K562 (cell line): ENCODE measurements around the gene RNF121. TPM values are rescaled to one million over a fixed set of nuclear protein-coding genes. Genes with fewer than 3 reads are reported as not detected.

Source experiments
- ATAC-seq: fragments of 200-7000 bp; cut with Tn5 transposase; 3 replicates; pipeline ENCODE4 v1.9.1; 2020; ENCODE audit warnings: moderate library complexity
- BruUV-seq: library from RNA; stranded (reverse); fragments of 400-500 nt; replicated peaks from 2 replicates; lab custom pipeline; 2021; lab: Mats Ljungman, UMichigan
- CTCF ChIA-PET: fragments of 300-600 bp; formaldehyde crosslinking; extraction: SDS; loops from one replicate; lab custom pipeline; 2021; ENCODE audit warnings: low intra/inter-chr PET ratio; lab: Yijun Ruan, JAX
- POLR2A ChIA-PET: fragments of 300-600, 350-650 bp; sonication (Branson Sonifier 250); formaldehyde crosslinking; extraction: SDS; loops from one replicate; lab custom pipeline; 2021; ENCODE audit warnings: antibody characterized with exemption, inconsistent platforms; lab: Yijun Ruan, JAX
- DNase-seq, 4 experiments: peaks; one replicate each; pipeline versions ENCODE4 v3.0.0 to v3.0.0-alpha.2; 2011 to 2018; ENCODE audit warnings: low spot score in 3 of 4, mixed read lengths in 3 of 4; ENCODE audit errors: extremely low read depth in 1 of 4
- FAIRE-seq: peaks from 2 replicates; lab custom pipeline; 2011; peaks lifted over from hg19 to GRCh38; lab: Jason Lieb, UNC
- H2AFZ ChIP-seq: 2 replicates; pipeline ENCODE4 v1.6.0; 2011; ENCODE audit warnings: low read depth, low read length, control low read depth, inconsistent platforms
- H3K27ac ChIP-seq: fragments of 200-600 bp; 3 replicates; pipeline ENCODE4 v1.8.0; 2011; ENCODE audit warnings: low read depth, mild to moderate bottlenecking, control low read depth, inconsistent platforms, low read length, moderate library complexity, mixed read lengths; ENCODE audit errors: extremely low read depth
- H3K27me3 ChIP-seq, 2 experiments: fragments of 300-600 bp in 1 of 2; 2 replicates in 1 of 2; 3 replicates in 1 of 2; pipeline versions ENCODE4 v1.6.0 to v1.8.0; 2011; ENCODE audit warnings: inconsistent platforms in 2 of 2, low read length in 2 of 2, mild to moderate bottlenecking in 1 of 2, mixed read lengths in 1 of 2, moderate library complexity in 1 of 2; ENCODE audit not compliant: control insufficient read depth in 2 of 2, insufficient read depth in 2 of 2
- H3K36me3 ChIP-seq: fragments of 300-600 bp; 3 replicates; pipeline ENCODE4 v1.8.0; 2011; ENCODE audit warnings: mild to moderate bottlenecking, low read length, inconsistent platforms; ENCODE audit not compliant: control insufficient read depth, insufficient read depth
- H3K4me1 ChIP-seq, 2 experiments: fragments of 200-600 bp in 1 of 2; replicated peaks in 1 of 2; 2 replicates in 1 of 2; 3 replicates in 1 of 2; pipeline versions ENCODE4 v1.5.1 to v1.8.0; 2011; ENCODE audit warnings: inconsistent platforms in 2 of 2, low read length in 2 of 2, mild to moderate bottlenecking in 1 of 2, mixed read lengths in 1 of 2, moderate library complexity in 1 of 2; ENCODE audit not compliant: control insufficient read depth in 2 of 2, insufficient read depth in 2 of 2
- H3K4me2 ChIP-seq: 2 replicates; pipeline ENCODE4 v1.6.1; 2011; ENCODE audit warnings: low read length, control low read depth, inconsistent platforms, mixed read lengths; ENCODE audit not compliant: insufficient read depth
- H3K4me3 ChIP-seq: fragments of 200-600 bp; sonication (generic), shearing (Covaris generic); 2 replicates; pipeline ENCODE4 v1.5.1; 2016; ENCODE audit warnings: control low read depth, inconsistent platforms
- H3K79me2 ChIP-seq: fragments of 200-600 bp; 3 replicates; pipeline ENCODE4 v1.8.0; 2011; ENCODE audit warnings: low read length, inconsistent platforms; ENCODE audit not compliant: control insufficient read depth, insufficient read depth
- H3K9ac ChIP-seq, 2 experiments: 2 replicates each; pipeline versions ENCODE4 v1.6.0 to v1.6.1; 2011; ENCODE audit warnings: low read depth in 2 of 2, low read length in 2 of 2, control low read depth in 1 of 2, inconsistent platforms in 1 of 2, mild to moderate bottlenecking in 1 of 2, mixed read lengths in 1 of 2; ENCODE audit not compliant: insufficient read depth in 1 of 2
- H3K9me1 ChIP-seq: one replicate; pipeline ENCODE4 v1.6.0; 2011; ENCODE audit warnings: inconsistent platforms, mild to moderate bottlenecking, low read length, moderate library complexity; ENCODE audit not compliant: control insufficient read depth, insufficient read depth
- H3K9me3 ChIP-seq: replicated peaks from 2 replicates; pipeline ENCODE4 v1.5.1; 2011; ENCODE audit warnings: low read depth, low read length, inconsistent platforms; ENCODE audit not compliant: control insufficient read depth, insufficient read depth
- H4K20me1 ChIP-seq: replicated peaks from 2 replicates; pipeline ENCODE4 v1.6.1; 2011; ENCODE audit warnings: low read length, inconsistent platforms, mixed read lengths; ENCODE audit not compliant: control insufficient read depth, insufficient read depth
- JUND ChIP-seq, 2 experiments: IDR thresholded peaks; 2 replicates in 1 of 2; 3 replicates in 1 of 2; pipeline ENCODE4 v1.6.1; 2011; ENCODE audit warnings: borderline replicate concordance in 2 of 2, low read depth in 2 of 2, low read length in 2 of 2, improper control_type of control experiment in 1 of 2, missing biosample characterization in 1 of 2, missing genetic modification characterization in 1 of 2, missing genetic modification reagents in 1 of 2
- L3MBTL2 ChIP-seq: fragments of 450-650 bp; IDR thresholded peaks from 2 replicates; pipeline ENCODE4 v1.6.1; 2016; ENCODE audit warnings: mild to moderate bottlenecking, moderate library complexity
- MEIS2 ChIP-seq: fragments of 450-650 bp; IDR thresholded peaks from 2 replicates; pipeline ENCODE4 v1.6.1; 2014; ENCODE audit warnings: mild to moderate bottlenecking; ENCODE audit not compliant: partially characterized antibody
- NFXL1 ChIP-seq: fragments of 450-650 bp; formaldehyde crosslinking; IDR thresholded peaks from 2 replicates; pipeline ENCODE4 v1.4.0; 2021; ENCODE audit warnings: mild to moderate bottlenecking
- SAFB2 ChIP-seq: fragments of 200-400 bp; formaldehyde crosslinking; IDR thresholded peaks from 2 replicates; pipeline ENCODE4 v1.6.1; 2018; ENCODE audit warnings: borderline replicate concordance, low read length, low read depth, moderate library complexity; ENCODE audit not compliant: severe bottlenecking
- ZC3H11A ChIP-seq: IDR thresholded peaks from 2 replicates; pipeline ENCODE4 v1.6.1; 2012; ENCODE audit warnings: low read depth, low read length, improper control_type of control experiment
- ZFP30 ChIP-seq: fragments of 250-450 bp; sonication (Bioruptor Pico); IDR thresholded peaks from 2 replicates; pipeline ENCODE4 v1.8.0; 2022; ENCODE audit warnings: moderate library complexity, mild to moderate bottlenecking, inconsistent platforms, borderline replicate concordance
- WGBS: fragments of 100-300 bp; shearing (Covaris generic); methylation state at CpG from one replicate; pipeline ENCODE4 v1.1.6; 2016; ENCODE audit warnings: low coverage, mixed read lengths; ENCODE audit not compliant: insufficient coverage; ENCODE audit errors: missing lambda C conversion rate; 5-methylcytosine and 5-hydroxymethylcytosine counted together
- in situ Hi-C: fragments of 300-500 bp; cut with MboI; formaldehyde crosslinking; loops from 4 replicates; pipeline ENCODE4 v1.15.0; 2018; ENCODE audit warnings: inconsistent platforms, mixed read lengths
- intact Hi-C: fragments of 100-400 bp; cut with micrococcal nuclease; formaldehyde crosslinking; loops from 2 replicates; pipeline ENCODE4 v1.14.2; 2022
- polyA plus RNA-seq, 8 experiments: library from polyadenylated mRNA; depleted of rRNA in 4 of 8; stranded (reverse) in 5 of 8; unstranded in 3 of 8; fragments of >200 nt; fragmentation: Nextera tagmentation in 2 of 8; fragmentation: Illumina TruSeq in 1 of 8; extraction: Ambion mirVana in 2 of 8; extraction: Trizol in 1 of 8; gene quantifications; 2 replicates each; pipeline versions ENCODE4 v1.2.1 to v1.2.3, GENCODE V29; 2011 to 2014; ENCODE audit warnings: inconsistent platforms in 1 of 8, missing spikeins in 1 of 8
- total RNA-seq, 7 experiments: library from RNA; depleted of rRNA in 6 of 7; stranded (reverse); fragments of >200 nt in 6 of 7; fragmentation: Illumina TruSeq in 2 of 7; extraction: Trizol in 2 of 7; gene quantifications; 2 replicates each; pipeline versions ENCODE4 v1.2.1 to v1.2.3, GENCODE V29; 2011 to 2021; ENCODE audit warnings: low replicate concordance in 1 of 7
- TF ChIP-seq, protein P1 (sequence below): fragments of 250-450 bp; sonication (Bioruptor Pico); IDR thresholded peaks from 2 replicates; pipeline ENCODE4 v1.5.0; 2021; ENCODE audit warnings: mild to moderate bottlenecking, borderline replicate concordance
- TF ChIP-seq, protein P2 (sequence below), 2 experiments: fragments of 450-650 bp in 1 of 2; IDR thresholded peaks; 2 replicates each; pipeline ENCODE4 v1.6.1; 2011 to 2017; ENCODE audit warnings: low read depth in 2 of 2, antibody characterized with exemption in 1 of 2, borderline replicate concordance in 1 of 2, low read length in 1 of 2, mild to moderate bottlenecking in 1 of 2, mixed read lengths in 1 of 2; ENCODE audit not compliant: control insufficient read depth in 1 of 2
- TF ChIP-seq, protein P3 (sequence below): sonication (generic); formaldehyde crosslinking; IDR thresholded peaks from 2 replicates; pipeline ENCODE4 v1.8.0; 2022; ENCODE audit warnings: mild to moderate bottlenecking, missing genetic modification reagents

RNF121 gene
- total and polyA plus RNA-seq, 9 of the 15 experiments (the other 6 are each of a cell fraction or from before 2014, with no cell fraction given), result 8.0 to 63.4 (median 20.5) TPM

DNA sequence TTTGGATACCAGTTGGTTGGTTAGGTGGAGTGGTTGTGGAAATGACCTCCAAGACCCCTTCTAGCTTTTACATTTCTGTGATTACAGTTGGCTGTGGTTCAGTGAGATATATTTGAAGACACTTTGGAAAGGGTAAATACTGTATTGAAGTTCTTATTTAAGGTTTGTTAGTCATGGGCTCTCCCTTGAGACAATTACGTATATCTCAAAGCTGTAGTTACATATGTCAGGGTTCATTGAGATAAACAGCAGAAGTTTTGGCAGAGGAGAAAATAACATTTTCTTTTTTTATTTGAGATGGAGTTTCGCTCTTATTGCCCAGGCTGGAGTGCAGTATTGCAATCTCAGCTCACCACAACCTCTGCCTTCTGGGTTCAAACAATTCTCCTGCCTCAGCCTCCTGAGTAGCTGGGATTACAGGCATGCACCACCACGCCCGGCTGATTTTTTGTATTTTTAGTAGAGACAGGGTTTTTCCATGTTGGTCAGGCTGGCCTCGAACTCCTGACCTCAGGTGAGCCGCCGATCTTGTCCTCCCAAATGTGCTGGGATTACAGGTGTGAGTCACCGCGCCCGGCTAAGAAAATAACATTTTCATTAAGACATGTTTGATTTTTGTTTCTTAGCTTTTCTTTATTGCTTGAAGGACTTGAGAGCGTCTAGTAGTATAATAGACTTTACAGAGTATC is 1.9 kb downstream of the RNF121 start (continued):
- TF ChIP-seq, protein P1, sequence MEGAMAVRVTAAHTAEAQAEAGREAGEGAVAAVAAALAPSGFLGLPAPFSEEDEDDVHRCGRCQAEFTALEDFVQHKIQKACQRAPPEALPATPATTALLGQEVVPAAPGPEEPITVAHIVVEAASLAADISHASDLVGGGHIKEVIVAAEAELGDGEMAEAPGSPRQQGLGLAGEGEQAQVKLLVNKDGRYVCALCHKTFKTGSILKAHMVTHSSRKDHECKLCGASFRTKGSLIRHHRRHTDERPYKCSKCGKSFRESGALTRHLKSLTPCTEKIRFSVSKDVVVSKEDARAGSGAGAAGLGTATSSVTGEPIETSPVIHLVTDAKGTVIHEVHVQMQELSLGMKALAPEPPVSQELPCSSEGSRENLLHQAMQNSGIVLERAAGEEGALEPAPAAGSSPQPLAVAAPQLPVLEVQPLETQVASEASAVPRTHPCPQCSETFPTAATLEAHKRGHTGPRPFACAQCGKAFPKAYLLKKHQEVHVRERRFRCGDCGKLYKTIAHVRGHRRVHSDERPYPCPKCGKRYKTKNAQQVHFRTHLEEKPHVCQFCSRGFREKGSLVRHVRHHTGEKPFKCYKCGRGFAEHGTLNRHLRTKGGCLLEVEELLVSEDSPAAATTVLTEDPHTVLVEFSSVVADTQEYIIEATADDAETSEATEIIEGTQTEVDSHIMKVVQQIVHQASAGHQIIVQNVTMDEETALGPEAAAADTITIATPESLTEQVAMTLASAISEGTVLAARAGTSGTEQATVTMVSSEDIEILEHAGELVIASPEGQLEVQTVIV (CRISPR knock-in tag), result no peak
- no peak for TF ChIP-seq SAFB2

DNA sequence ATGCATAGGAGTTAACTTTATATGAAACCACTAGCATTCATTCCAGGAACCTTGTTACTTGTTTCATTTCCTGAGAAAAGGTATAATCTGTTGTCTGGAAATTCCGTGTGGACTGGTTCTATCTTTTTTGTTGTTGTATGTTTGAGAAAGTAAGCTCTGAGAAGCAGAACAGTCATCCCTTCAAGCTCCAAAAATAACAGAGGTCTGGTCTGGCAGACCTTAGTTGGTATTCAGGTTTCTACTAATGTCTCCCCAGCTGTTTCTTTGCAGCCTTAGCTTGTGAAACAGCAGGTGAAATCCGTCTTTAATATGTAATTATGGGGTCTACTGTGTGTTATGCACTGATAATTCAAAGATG is 2.4 kb downstream of the RNF121 start:
- H4K20me1 ChIP-seq, result peaks cover 16% of the 10 kb centered on the region; the same call in 1 of the 2 replicates
- BruUV-seq, result no TSS peak
- peaks cover 17% of the 10 kb centered on the region for H3K36me3 ChIP-seq
- ChIA-PET CTCF (no interaction called here), POLR2A (interaction anchor here (0.7 to 6.9 kb wide), 2 partner anchors 13 to 189 kb away, joined by 3 to 55 read pairs; no protein-coding TSS in a partner anchor)
- H3K27me3 ChIP-seq, result no peaks in the 10 kb centered on the region
- H3K9me1 ChIP-seq, result no peaks in the 10 kb centered on the region
- no peak for FAIRE-seq
- peaks cover 6 to 8% of the 10 kb centered on the region in 2 experiments; a peak in 2 of 5 replicates for H3K4me1 ChIP-seq
- WGBS, result 21% methylated on average over 2 of the region's 2 CpGs
- no peak overlapping the region for H3K27ac ChIP-seq
- no peak overlapping the region; the same call in 1 of the 2 replicates for H3K4me2 ChIP-seq
- intact Hi-C loops, result no loop called here
- no peak overlapping the region for H3K4me3 ChIP-seq
- H3K9me3 ChIP-seq, result no peaks in the 10 kb centered on the region
- no peak overlapping the region for H3K9ac ChIP-seq
- in situ Hi-C loops, result no loop called here
- peaks cover 90% of the 10 kb centered on the region for H3K79me2 ChIP-seq
- no peak overlapping the region for H2AFZ ChIP-seq
- DNase-seq, result no peak
- no peak for ATAC-seq
- TF ChIP-seq MEIS2 (no peak), ZC3H11A (no peak), L3MBTL2 (no peak), NFXL1 (CRISPR knock-in tag) (no peak), ZFP30 (CRISPR knock-in tag) (no peak), JUND (IDR thresholded peaks at IDR 0.05; ENCODE audit: borderline replicate concordance, low read depth, low read length) (no peak), JUND (tag; IDR thresholded peaks at IDR 0.05; ENCODE audit: borderline replicate concordance, low read depth, low read length) (no peak)
- TF ChIP-seq, protein P2, sequence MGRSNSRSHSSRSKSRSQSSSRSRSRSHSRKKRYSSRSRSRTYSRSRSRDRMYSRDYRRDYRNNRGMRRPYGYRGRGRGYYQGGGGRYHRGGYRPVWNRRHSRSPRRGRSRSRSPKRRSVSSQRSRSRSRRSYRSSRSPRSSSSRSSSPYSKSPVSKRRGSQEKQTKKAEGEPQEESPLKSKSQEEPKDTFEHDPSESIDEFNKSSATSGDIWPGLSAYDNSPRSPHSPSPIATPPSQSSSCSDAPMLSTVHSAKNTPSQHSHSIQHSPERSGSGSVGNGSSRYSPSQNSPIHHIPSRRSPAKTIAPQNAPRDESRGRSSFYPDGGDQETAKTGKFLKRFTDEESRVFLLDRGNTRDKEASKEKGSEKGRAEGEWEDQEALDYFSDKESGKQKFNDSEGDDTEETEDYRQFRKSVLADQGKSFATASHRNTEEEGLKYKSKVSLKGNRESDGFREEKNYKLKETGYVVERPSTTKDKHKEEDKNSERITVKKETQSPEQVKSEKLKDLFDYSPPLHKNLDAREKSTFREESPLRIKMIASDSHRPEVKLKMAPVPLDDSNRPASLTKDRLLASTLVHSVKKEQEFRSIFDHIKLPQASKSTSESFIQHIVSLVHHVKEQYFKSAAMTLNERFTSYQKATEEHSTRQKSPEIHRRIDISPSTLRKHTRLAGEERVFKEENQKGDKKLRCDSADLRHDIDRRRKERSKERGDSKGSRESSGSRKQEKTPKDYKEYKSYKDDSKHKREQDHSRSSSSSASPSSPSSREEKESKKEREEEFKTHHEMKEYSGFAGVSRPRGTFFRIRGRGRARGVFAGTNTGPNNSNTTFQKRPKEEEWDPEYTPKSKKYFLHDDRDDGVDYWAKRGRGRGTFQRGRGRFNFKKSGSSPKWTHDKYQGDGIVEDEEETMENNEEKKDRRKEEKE (IDR thresholded peaks at IDR 0.05; ENCODE audit: borderline replicate concordance in 1 of 2, control insufficient read depth in 1 of 2, low read depth in 2 of 2, low read length in 1 of 2), result no peak
- TF ChIP-seq, protein P3, sequence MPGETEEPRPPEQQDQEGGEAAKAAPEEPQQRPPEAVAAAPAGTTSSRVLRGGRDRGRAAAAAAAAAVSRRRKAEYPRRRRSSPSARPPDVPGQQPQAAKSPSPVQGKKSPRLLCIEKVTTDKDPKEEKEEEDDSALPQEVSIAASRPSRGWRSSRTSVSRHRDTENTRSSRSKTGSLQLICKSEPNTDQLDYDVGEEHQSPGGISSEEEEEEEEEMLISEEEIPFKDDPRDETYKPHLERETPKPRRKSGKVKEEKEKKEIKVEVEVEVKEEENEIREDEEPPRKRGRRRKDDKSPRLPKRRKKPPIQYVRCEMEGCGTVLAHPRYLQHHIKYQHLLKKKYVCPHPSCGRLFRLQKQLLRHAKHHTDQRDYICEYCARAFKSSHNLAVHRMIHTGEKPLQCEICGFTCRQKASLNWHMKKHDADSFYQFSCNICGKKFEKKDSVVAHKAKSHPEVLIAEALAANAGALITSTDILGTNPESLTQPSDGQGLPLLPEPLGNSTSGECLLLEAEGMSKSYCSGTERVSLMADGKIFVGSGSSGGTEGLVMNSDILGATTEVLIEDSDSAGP (CRISPR knock-in tag), result no peak
